Loucy (cell line): ENCODE measurements around the gene COQ10B.

Experiments
- EZH2phosphoT487 ChIP-seq: fragments of 200-600 bp; IDR thresholded peaks from 2 replicates; pipeline ENCODE4 v1.6.1; 2018; ENCODE audit warnings: antibody characterized with exemption, mild to moderate bottlenecking, moderate library complexity, borderline replicate concordance
- TF ChIP-seq, protein P1 (sequence below): fragments of 200-600 bp; sonication (generic); conservative IDR thresholded peaks from 2 replicates; pipeline ENCODE4 v1.5.1; 2014; ENCODE audit warnings: mild to moderate bottlenecking, antibody characterized with exemption, low read length

DNA sequence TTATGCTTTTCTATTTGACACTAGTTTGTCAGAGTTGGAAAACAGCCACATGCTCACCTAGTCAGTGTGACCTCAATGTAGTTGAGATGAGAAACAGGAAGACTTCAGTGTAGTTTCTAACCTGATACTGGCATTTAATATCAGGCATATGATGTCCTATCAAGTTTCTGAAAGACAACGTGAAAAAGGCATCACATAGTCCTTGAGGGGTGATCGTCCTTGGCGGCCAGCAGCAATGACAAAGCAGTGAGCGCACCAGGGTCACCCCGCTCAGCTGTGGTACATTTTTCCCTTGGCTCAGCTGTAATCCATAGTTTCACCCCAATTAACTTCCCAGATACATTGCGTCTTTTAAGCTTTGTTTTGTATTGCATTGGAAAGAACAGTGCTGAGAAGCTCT is 51.2 kb downstream of the COQ10B start:
- TF ChIP-seq, protein P1, sequence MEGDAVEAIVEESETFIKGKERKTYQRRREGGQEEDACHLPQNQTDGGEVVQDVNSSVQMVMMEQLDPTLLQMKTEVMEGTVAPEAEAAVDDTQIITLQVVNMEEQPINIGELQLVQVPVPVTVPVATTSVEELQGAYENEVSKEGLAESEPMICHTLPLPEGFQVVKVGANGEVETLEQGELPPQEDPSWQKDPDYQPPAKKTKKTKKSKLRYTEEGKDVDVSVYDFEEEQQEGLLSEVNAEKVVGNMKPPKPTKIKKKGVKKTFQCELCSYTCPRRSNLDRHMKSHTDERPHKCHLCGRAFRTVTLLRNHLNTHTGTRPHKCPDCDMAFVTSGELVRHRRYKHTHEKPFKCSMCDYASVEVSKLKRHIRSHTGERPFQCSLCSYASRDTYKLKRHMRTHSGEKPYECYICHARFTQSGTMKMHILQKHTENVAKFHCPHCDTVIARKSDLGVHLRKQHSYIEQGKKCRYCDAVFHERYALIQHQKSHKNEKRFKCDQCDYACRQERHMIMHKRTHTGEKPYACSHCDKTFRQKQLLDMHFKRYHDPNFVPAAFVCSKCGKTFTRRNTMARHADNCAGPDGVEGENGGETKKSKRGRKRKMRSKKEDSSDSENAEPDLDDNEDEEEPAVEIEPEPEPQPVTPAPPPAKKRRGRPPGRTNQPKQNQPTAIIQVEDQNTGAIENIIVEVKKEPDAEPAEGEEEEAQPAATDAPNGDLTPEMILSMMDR = no peak
- TF ChIP-seq EZH2phosphoT487 = no peak
